Head of caudate nucleus (tissue), 42 donors: ENCODE results near the gene ZCRB1.
"Not testable (repeated sequence)": the region's sequence is repeated elsewhere in the genome, so short reads cannot be mapped to it uniquely, and the experiment has no call there.

Experiments
- DNase-seq, 42 donors: peaks; one replicate each; pipeline versions ENCODE4 v3.0.0 to v3.0.0-alpha.2; 2020 to 2021; ENCODE audit warnings: mixed read lengths in 7 of 42
- intact Hi-C: fragments of 100-400 bp; cut with DNase I; formaldehyde crosslinking; loops from one replicate; pipeline ENCODE4 v1.15.0; 2022

ZCRB1 gene

GRCh38 chr12:42332301-42333285 is 6.7 kb upstream of the ZCRB1 start:
- intact Hi-C loops, result no loop called here
- DNase-seq, result peak in 18 of 42 donors; percentile 7 to 73 (median 33)

GRCh38 chr12:42330097-42330496 is 4.2 kb upstream of the ZCRB1 start:
- not testable (repeated sequence) for DNase-seq

GRCh38 chr12:42327227-42327590 is 1.3 kb upstream of the ZCRB1 start:
- DNase-seq, result no peak
- intact Hi-C loops, result loop anchor here (5.0 kb wide), 2 partner anchors 90 to 185 kb away; partner anchors contain the start of genes GXYLT1 and YAF2

More at GRCh38 chr12:42330097-42330496, 4.2 kb upstream of the ZCRB1 start:
- intact Hi-C loops, result not testable (repeated sequence)

GRCh38 chr12:42326541-42327226 is 790 bp upstream of the ZCRB1 start:
- intact Hi-C loops, result loop anchor here (5.0 kb wide), 2 partner anchors 89 to 184 kb away; partner anchors contain the start of genes GXYLT1 and YAF2
- peak in 22 of 42 donors; percentile 8 to 41 (median 16) for DNase-seq

- intact Hi-C loops, result loop anchor here (5.0 kb wide), 2 partner anchors 88 to 183 kb away; partner anchors contain the start of genes GXYLT1 and YAF2
- no peak for DNase-seq
These were observed 605 bp downstream of the ZCRB1 start for GRCh38 chr12:42325326-42325652.

- intact Hi-C loops, result no loop called here
- DNase-seq, result no peak
These were observed 2.0 kb downstream of the ZCRB1 start for GRCh38 chr12:42323856-42324255.

- intact Hi-C loops, result no loop called here
- no peak for DNase-seq
These were observed 3.3 kb downstream of the ZCRB1 start for GRCh38 chr12:42322567-42322966.

GRCh38 chr12:42320796-42321195 is 5.1 kb downstream of the ZCRB1 start:
- intact Hi-C loops, result no loop called here
- no peak for DNase-seq

- intact Hi-C loops, result no loop called here
- no peak for DNase-seq
These were observed 10.8 kb downstream of the ZCRB1 start for GRCh38 chr12:42315108-42315507.

- intact Hi-C loops, result no loop called here
- no peak for DNase-seq
These were observed 15.9 kb downstream of the ZCRB1 start for GRCh38 chr12:42309996-42310395.

- no peak for DNase-seq
- intact Hi-C loops, result no loop called here
These were observed 17.5 kb downstream of the ZCRB1 start for GRCh38 chr12:42308390-42308789.

GRCh38 chr12:42306297-42306696 is 19.6 kb downstream of the ZCRB1 start:
- no peak for DNase-seq
- intact Hi-C loops, result no loop called here

GRCh38 chr12:42299392-42300308 is 26.2 kb downstream of the ZCRB1 start:
- intact Hi-C loops, result no loop called here
- DNase-seq, result no peak

GRCh38 chr12:42298887-42299286 is 27.0 kb downstream of the ZCRB1 start:
- intact Hi-C loops, result no loop called here
- DNase-seq, result no peak

GRCh38 chr12:42296503-42297109 is 29.3 kb downstream of the ZCRB1 start:
- DNase-seq, result no peak

GRCh38 chr12:42291680-42292079 is 34.2 kb downstream of the ZCRB1 start:
- intact Hi-C loops, result no loop called here
- peak in 1 of 42 donors; percentile 4 for DNase-seq

More at GRCh38 chr12:42296503-42297109, 29.3 kb downstream of the ZCRB1 start:
- intact Hi-C loops, result no loop called here

GRCh38 chr12:42288544-42288943 is 37.4 kb downstream of the ZCRB1 start:
- intact Hi-C loops, result no loop called here
- peak in 1 of 42 donors; percentile 4 for DNase-seq

- DNase-seq, result peak in 1 of 42 donors; percentile 34
- intact Hi-C loops, result no loop called here
These were observed 39.2 kb downstream of the ZCRB1 start for GRCh38 chr12:42286741-42287140.

- DNase-seq, result no peak
These were observed 40.5 kb downstream of the ZCRB1 start for GRCh38 chr12:42285431-42285830.

More at GRCh38 chr12:42285431-42285830, 40.5 kb downstream of the ZCRB1 start:
- intact Hi-C loops, result no loop called here
